Neural cell (in vitro differentiated cells): ENCODE data around the gene ARSA. TPM values are rescaled to one million over a fixed set of nuclear protein-coding genes. Genes with fewer than 3 reads are reported as not detected.

Source experiments
- H2AFZ ChIP-seq: fragments of 200-600, 300-800 bp; sonication (generic), shearing (Covaris generic); 2 replicates; pipeline ENCODE4 v1.6.0; 2014; ENCODE audit warnings: low read depth, mild to moderate bottlenecking, antibody characterized with exemption, low read length, moderate library complexity
- H3F3A ChIP-seq: fragments of 200-600 bp; shearing (Covaris generic); 2 replicates; pipeline ENCODE4 v1.6.1; 2016; ENCODE audit warnings: mild to moderate bottlenecking, moderate library complexity, mixed read lengths, antibody characterized with exemption, low read length; ENCODE audit not compliant: insufficient read depth, poor library complexity, severe bottlenecking
- H3K27ac ChIP-seq: fragments of 200-600, 300-800 bp; sonication (generic), shearing (Covaris generic); 2 replicates; pipeline ENCODE4 v1.5.1; 2014; ENCODE audit warnings: mild to moderate bottlenecking, low read length, moderate library complexity
- H3K27me3 ChIP-seq: fragments of 300-800, 200-600 bp; sonication (generic), shearing (Covaris generic); 2 replicates; pipeline ENCODE4 v1.6.0; 2014; ENCODE audit warnings: mild to moderate bottlenecking, low read depth, low read length, moderate library complexity; ENCODE audit not compliant: insufficient read depth
- H3K36me3 ChIP-seq: fragments of 300-800, 200-600 bp; sonication (generic), shearing (Covaris generic); 2 replicates; pipeline ENCODE4 v1.5.1; 2014; ENCODE audit warnings: mild to moderate bottlenecking, antibody characterized with exemption, low read length, moderate library complexity; ENCODE audit not compliant: insufficient read depth
- H3K4me2 ChIP-seq: fragments of 300-800, 200-600 bp; sonication (generic), shearing (Covaris generic); 2 replicates; pipeline ENCODE4 v1.6.0; 2014; ENCODE audit warnings: mild to moderate bottlenecking, low read length
- H3K4me3 ChIP-seq: fragments of 300-800, 200-600 bp; sonication (generic), shearing (Covaris generic); 2 replicates; pipeline ENCODE4 v1.5.1; 2014; ENCODE audit warnings: mild to moderate bottlenecking, low read length, moderate library complexity
- H3K79me2 ChIP-seq: fragments of 200-600 bp; shearing (Covaris generic); replicated peaks from 2 replicates; pipeline ENCODE4 v1.6.0; 2014; ENCODE audit warnings: mild to moderate bottlenecking, low read length, moderate library complexity; ENCODE audit not compliant: insufficient read depth
- H3K9ac ChIP-seq: fragments of 300-800, 200-600 bp; sonication (generic), shearing (Covaris generic); 2 replicates; pipeline ENCODE4 v1.6.1; 2016; ENCODE audit warnings: mild to moderate bottlenecking, low read length, mixed read lengths
- H3K9me2 ChIP-seq: fragments of 200-600 bp; shearing (Covaris generic); 2 replicates; pipeline ENCODE4 v1.6.1; 2016; ENCODE audit warnings: mild to moderate bottlenecking, low read length, mixed read lengths; ENCODE audit not compliant: insufficient read depth
- H3K9me3 ChIP-seq: fragments of 200-600, 300-800 bp; sonication (generic), shearing (Covaris generic); 2 replicates; pipeline ENCODE4 v1.6.1; 2016; ENCODE audit warnings: mild to moderate bottlenecking, mixed run types, low read length, moderate library complexity, mixed read lengths
- H4K20me1 ChIP-seq: fragments of 200-600 bp; shearing (Covaris generic); 2 replicates; pipeline ENCODE4 v1.6.1; 2016; ENCODE audit warnings: mild to moderate bottlenecking, mixed run types; ENCODE audit not compliant: insufficient read depth
- CTCF ChIP-seq: fragments of 450-650 bp; IDR thresholded peaks from 2 replicates; pipeline ENCODE4 v1.5.1; 2014; ENCODE audit warnings: antibody characterized with exemption, mild to moderate bottlenecking, moderate library complexity; ENCODE audit not compliant: poor library complexity, severe bottlenecking
- EP300 ChIP-seq: fragments of 450-650 bp; conservative IDR thresholded peaks from 2 replicates; pipeline ENCODE4 v1.6.1; 2014; ENCODE audit warnings: antibody characterized with exemption, mild to moderate bottlenecking, moderate library complexity; ENCODE audit not compliant: poor library complexity, severe bottlenecking
- EZH2 ChIP-seq: fragments of 200-600, 300-800 bp; shearing (Covaris generic), sonication (generic); IDR thresholded peaks from 2 replicates; pipeline ENCODE4 v1.6.1; 2014; ENCODE audit warnings: antibody characterized with exemption, low read length, borderline replicate concordance, mild to moderate bottlenecking; ENCODE audit not compliant: insufficient read depth, poor library complexity, severe bottlenecking
- MXI1 ChIP-seq: fragments of 450-650 bp; conservative IDR thresholded peaks from 2 replicates; pipeline ENCODE4 v1.6.1; 2014; ENCODE audit warnings: antibody characterized with exemption, mild to moderate bottlenecking; ENCODE audit not compliant: poor library complexity, severe bottlenecking
- POLR2AphosphoS5 ChIP-seq: IDR thresholded peaks from 2 replicates; pipeline ENCODE4 v1.6.1; 2012
- RAD21 ChIP-seq: fragments of 450-650 bp; conservative IDR thresholded peaks from 2 replicates; pipeline ENCODE4 v1.6.1; 2014; ENCODE audit warnings: antibody characterized with exemption, mild to moderate bottlenecking, moderate library complexity
- REST ChIP-seq: IDR thresholded peaks from 2 replicates; pipeline ENCODE4 v1.6.1; 2012; ENCODE audit warnings: borderline replicate concordance
- SMC3 ChIP-seq: fragments of 450-650 bp; conservative IDR thresholded peaks from 2 replicates; pipeline ENCODE4 v1.6.1; 2014; ENCODE audit warnings: antibody characterized with exemption, mild to moderate bottlenecking, moderate library complexity; ENCODE audit not compliant: poor library complexity
- TAF1 ChIP-seq: IDR thresholded peaks from 2 replicates; pipeline ENCODE4 v1.6.1; 2012; ENCODE audit warnings: low read depth
- polyA plus RNA-seq: library from polyadenylated mRNA; depleted of rRNA; stranded (reverse); fragments of >200 nt; gene quantifications from 2 replicates; pipeline ENCODE4 v1.2.3, GENCODE V29; 2014

The ARSA gene
- polyA plus RNA-seq, 1 donor from 2014 or later: 32.5 TPM

- Histone ChIP-seq H3K9me3 (no peaks in the 10 kb centered on the region), H4K20me1 (no peaks in the 10 kb centered on the region), H2AFZ (no peak overlapping the region), H3K36me3 (peaks cover 5% of the 10 kb centered on the region), H3K79me2 (no peaks in the 10 kb centered on the region), H3F3A (no peaks in the 10 kb centered on the region), H3K9ac (no peak overlapping the region), H3K4me2 (no peak overlapping the region), H3K4me3 (no peak overlapping the region), H3K27me3 (no peaks in the 10 kb centered on the region), H3K27ac (no peak overlapping the region), H3K9me2 (no peaks in the 10 kb centered on the region)
- TF ChIP-seq RAD21 (no peak), EZH2 (no peak), CTCF (no peak), TAF1 (no peak), POLR2AphosphoS5 (no peak), SMC3 (no peak), EP300 (no peak), REST (no peak), MXI1 (no peak)
Observed at GRCh38 chr22:50607659-50608020, 20.3 kb downstream of the ARSA start.

- Histone ChIP-seq H3K4me2 (no peak overlapping the region), H4K20me1 (no peaks in the 10 kb centered on the region), H3K9me2 (no peaks in the 10 kb centered on the region), H3K79me2 (no peaks in the 10 kb centered on the region), H3K9me3 (no peaks in the 10 kb centered on the region), H3F3A (no peaks in the 10 kb centered on the region), H3K27me3 (no peaks in the 10 kb centered on the region), H3K36me3 (peaks cover 5% of the 10 kb centered on the region), H3K4me3 (no peak overlapping the region), H2AFZ (no peak overlapping the region), H3K9ac (no peak overlapping the region), H3K27ac (no peak overlapping the region)
- no peak for TF ChIP-seq EP300
- no peak for TF ChIP-seq REST
- TF ChIP-seq TAF1: no peak
- TF ChIP-seq EZH2: no peak
- TF ChIP-seq CTCF: no peak
Observed at GRCh38 chr22:50606946-50607658, 20.9 kb downstream of the ARSA start.
